Stimulated activated effector memory CD8-positive, alpha-beta T cell treated with anti-CD3 and anti-CD28 coated beads, Interleukin-12 subunit alpha, Interleukin-12 subunit beta, amount 100 ng/mL, for 72 hours (primary cell): Measurements from ENCODE around the gene ROCK1.

Source experiments
- ATAC-seq: fragments of 150-1000 bp; cut with Tn5 transposase; 2 replicates; pipeline ENCODE4 v1.10.0; 2021
- DNase-seq, 2 donors: peaks; one replicate each; pipeline ENCODE4 v3.0.0; 2021 to 2022; ENCODE audit warnings: low spot score in 2 of 2
- H3K27ac Mint-ChIP-seq: one replicate; pipeline ENCODE4 v1.8.0; 2022; ENCODE audit warnings: mild to moderate bottlenecking, mixed read lengths
- H3K36me3 Mint-ChIP-seq: one replicate; pipeline ENCODE4 v1.8.0; 2022; ENCODE audit warnings: mild to moderate bottlenecking, mixed read lengths
- H3K4me1 Mint-ChIP-seq: one replicate; pipeline ENCODE4 v1.8.0; 2022; ENCODE audit warnings: mixed read lengths
- H3K4me3 Mint-ChIP-seq: one replicate; pipeline ENCODE4 v1.8.0; 2022; ENCODE audit warnings: mild to moderate bottlenecking, mixed read lengths
- H3K9me3 Mint-ChIP-seq: one replicate; pipeline ENCODE4 v1.8.0; 2022; ENCODE audit warnings: mixed read lengths

The ROCK1 gene

DNA sequence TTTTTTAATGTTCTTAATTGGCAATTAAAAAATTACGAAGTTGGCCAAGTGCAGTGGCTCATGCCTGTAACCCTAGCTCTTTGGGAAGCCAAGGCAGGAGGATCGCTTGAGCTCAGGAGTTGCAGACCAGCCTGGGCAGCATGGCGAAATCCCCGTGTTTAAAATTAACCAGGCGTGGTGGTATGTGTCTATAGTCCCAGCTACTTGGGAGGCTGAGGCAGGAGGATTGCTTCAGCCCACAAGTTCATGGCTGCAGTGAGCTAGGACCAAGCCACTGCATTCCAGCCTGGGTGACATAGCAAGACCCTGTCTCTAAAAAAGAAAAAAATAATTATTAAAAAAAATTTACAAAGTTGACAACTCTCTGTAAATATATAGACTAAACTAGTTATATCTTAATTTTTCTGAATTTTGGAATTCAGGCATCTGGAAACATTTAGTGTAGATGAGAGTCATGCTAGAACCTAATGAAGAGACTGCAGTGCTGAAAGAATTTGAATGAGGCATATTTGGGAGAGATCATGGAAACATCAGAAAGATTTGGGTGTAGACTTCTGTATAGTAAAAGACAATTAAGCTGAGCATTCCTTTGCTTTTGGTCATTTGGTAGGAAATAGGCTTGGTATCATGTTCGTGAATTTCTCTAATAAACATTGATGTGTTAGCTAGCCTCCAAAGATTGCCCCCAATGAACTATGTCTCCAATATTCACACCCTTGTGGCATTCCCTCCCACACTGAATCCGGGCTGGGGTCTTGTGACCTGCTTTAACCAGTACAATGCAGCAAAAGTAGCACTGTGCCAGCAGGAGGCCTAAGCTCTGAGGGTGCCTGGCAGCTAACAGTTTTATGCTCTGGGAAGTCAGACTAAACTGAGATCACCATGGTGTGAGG is 4.2 kb upstream of the ROCK1 start:
- no peak for ATAC-seq
- peaks cover 6% of the 10 kb centered on the region for H3K36me3 Mint-ChIP-seq
- H3K9me3 Mint-ChIP-seq: no peaks in the 10 kb centered on the region
- no peak overlapping the region for H3K4me3 Mint-ChIP-seq
- no peak overlapping the region for H3K27ac Mint-ChIP-seq
- H3K4me1 Mint-ChIP-seq: no peaks in the 10 kb centered on the region
- DNase-seq: no peak

DNA sequence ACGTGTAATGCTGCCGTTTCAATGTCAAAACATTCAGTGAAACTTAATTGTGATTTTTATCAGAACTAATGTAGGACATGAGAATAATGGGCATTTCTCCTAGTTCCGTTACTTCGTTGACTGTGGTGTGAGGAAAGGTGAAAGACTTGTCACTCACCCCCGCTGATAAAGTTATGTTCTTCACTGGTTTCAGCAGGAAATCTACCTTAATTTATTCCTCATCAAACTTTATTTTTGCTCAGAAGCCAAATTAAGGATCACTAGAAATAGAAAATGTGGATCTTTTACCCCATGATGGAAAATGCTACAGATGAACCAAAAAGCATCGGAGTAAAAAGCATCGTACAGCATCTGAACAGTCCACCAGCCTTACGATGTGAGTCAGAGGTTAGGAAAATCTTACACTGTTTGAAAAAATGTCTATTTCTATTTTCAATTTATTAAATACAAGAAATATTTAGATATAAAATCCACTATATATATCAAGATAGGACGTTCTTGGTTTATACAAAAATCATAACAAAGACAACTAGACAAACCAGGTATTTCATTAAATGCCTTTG is 1.0 kb upstream of the ROCK1 start:
- no peak for ATAC-seq
- Mint-ChIP-seq H3K4me1 (no peaks in the 10 kb centered on the region), H3K9me3 (no peaks in the 10 kb centered on the region), H3K36me3 (peaks cover 12% of the 10 kb centered on the region), H3K4me3 (no peak overlapping the region), H3K27ac (peak overlapping the region; percentile 95)
- no peak for DNase-seq

GRCh38 chr18:21112140-21112473 is 494 bp upstream of the ROCK1 start:
- DNase-seq: no peak
- Mint-ChIP-seq H3K4me3 (no peak overlapping the region), H3K27ac (peak overlapping the region; percentile 95), H3K4me1 (no peaks in the 10 kb centered on the region), H3K9me3 (no peaks in the 10 kb centered on the region), H3K36me3 (peaks cover 12% of the 10 kb centered on the region)
- ATAC-seq: peak; percentile 55

GRCh38 chr18:21110713-21111345 is 784 bp downstream of the ROCK1 start:
- Mint-ChIP-seq H3K27ac (peak overlapping the region; percentile 95), H3K4me3 (no peak overlapping the region), H3K4me1 (peaks cover 8% of the 10 kb centered on the region), H3K9me3 (no peaks in the 10 kb centered on the region), H3K36me3 (peaks cover 12% of the 10 kb centered on the region)
- DNase-seq: peak; percentile 56 to 82
- peak; percentile 54 for ATAC-seq

DNA sequence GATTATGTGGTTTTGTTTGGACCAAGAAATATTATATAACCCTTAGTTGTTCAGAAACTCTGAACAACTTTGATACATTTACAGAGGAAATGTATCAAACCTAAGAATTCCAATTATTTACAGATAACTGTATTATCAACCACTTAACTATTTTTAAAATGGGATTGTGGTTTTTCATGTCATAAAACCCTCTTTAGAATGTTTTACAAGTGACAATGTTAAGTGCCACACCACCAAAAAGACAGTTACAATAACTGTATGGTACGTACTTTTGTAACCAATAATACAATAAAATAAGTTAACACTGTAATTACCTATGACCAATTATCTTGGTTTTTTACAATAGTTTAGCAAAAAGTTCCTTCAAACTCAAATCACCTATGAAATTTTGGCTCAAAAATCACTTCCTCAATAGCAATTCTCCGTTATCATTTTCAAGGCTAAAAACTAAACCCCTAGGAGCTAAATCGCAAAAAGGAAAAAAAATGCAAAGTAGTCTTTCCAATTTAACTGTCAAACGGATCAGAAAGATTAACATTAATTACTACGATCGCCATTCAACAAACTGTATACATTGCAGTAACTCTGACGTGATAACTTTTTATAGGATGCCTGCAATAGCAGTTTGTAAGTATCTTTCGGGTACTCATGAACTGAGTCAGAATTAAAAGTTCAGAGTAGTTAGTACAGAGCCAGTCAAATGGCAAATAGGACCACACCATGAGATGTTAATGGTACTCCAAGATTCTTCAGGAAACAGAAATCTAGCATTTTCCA is 1.5 kb downstream of the ROCK1 start:
- Mint-ChIP-seq H3K4me1 (peaks cover 16% of the 10 kb centered on the region), H3K4me3 (no peak overlapping the region), H3K27ac (peak overlapping the region; percentile 95), H3K9me3 (no peaks in the 10 kb centered on the region), H3K36me3 (peaks cover 12% of the 10 kb centered on the region)
- DNase-seq: no peak
- ATAC-seq: peak; percentile 16

- peaks cover 41% of the 10 kb centered on the region for H3K4me1 Mint-ChIP-seq
- DNase-seq (no peak), ATAC-seq (peak; percentile 64)
- peaks cover 7% of the 10 kb centered on the region for H3K36me3 Mint-ChIP-seq
- H3K4me3 Mint-ChIP-seq: peak overlapping the region; percentile 27
- peak overlapping the region; percentile 26 for H3K27ac Mint-ChIP-seq
- peaks cover 2% of the 10 kb centered on the region for H3K9me3 Mint-ChIP-seq
Measured at GRCh38 chr18:21105936-21106335, 5.7 kb downstream of the ROCK1 start.

GRCh38 chr18:21101172-21101571 is 10.4 kb downstream of the ROCK1 start:
- H3K27ac Mint-ChIP-seq: no peak overlapping the region
- H3K4me3 Mint-ChIP-seq: no peak overlapping the region
- peaks cover 75% of the 10 kb centered on the region for H3K4me1 Mint-ChIP-seq
- DNase-seq (no peak), ATAC-seq (no peak)
- H3K9me3 Mint-ChIP-seq: peaks cover 2% of the 10 kb centered on the region
- no peaks in the 10 kb centered on the region for H3K36me3 Mint-ChIP-seq

GRCh38 chr18:21100678-21101077 is 10.9 kb downstream of the ROCK1 start:
- Mint-ChIP-seq H3K4me1 (peaks cover 70% of the 10 kb centered on the region), H3K9me3 (peaks cover 2% of the 10 kb centered on the region), H3K36me3 (no peaks in the 10 kb centered on the region), H3K27ac (no peak overlapping the region), H3K4me3 (no peak overlapping the region)
- DNase-seq (no peak), ATAC-seq (no peak)

DNA sequence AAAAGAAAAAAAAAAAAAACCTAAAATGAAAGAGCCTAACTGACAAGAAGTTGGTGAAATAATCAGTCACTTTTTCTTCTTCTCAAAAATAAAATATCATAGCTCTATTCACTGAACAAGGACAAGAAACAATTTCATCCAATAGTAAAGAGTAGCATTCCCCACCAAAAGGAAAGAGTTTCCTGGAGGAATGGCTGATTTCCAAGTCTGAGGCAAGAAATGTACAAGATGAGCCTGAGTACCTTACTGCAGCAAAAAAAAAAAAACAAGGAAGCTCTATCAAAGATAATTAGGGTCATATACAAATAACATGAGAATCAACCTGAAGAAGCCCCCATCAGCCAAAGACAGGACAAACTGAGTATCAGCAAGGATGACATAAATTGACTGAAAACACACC is 11.5 kb downstream of the ROCK1 start:
- no peak for DNase-seq
- H3K4me3 Mint-ChIP-seq: no peak overlapping the region
- no peaks in the 10 kb centered on the region for H3K36me3 Mint-ChIP-seq
- peaks cover 70% of the 10 kb centered on the region for H3K4me1 Mint-ChIP-seq
- H3K9me3 Mint-ChIP-seq: peaks cover 2% of the 10 kb centered on the region
- H3K27ac Mint-ChIP-seq: no peak overlapping the region
- ATAC-seq: no peak

GRCh38 chr18:21099442-21099841 is 12.2 kb downstream of the ROCK1 start:
- no peak for ATAC-seq
- Mint-ChIP-seq H3K9me3 (no peaks in the 10 kb centered on the region), H3K27ac (no peak overlapping the region), H3K4me1 (peaks cover 66% of the 10 kb centered on the region), H3K4me3 (no peak overlapping the region), H3K36me3 (peaks cover 2% of the 10 kb centered on the region)
- no peak for DNase-seq

DNA sequence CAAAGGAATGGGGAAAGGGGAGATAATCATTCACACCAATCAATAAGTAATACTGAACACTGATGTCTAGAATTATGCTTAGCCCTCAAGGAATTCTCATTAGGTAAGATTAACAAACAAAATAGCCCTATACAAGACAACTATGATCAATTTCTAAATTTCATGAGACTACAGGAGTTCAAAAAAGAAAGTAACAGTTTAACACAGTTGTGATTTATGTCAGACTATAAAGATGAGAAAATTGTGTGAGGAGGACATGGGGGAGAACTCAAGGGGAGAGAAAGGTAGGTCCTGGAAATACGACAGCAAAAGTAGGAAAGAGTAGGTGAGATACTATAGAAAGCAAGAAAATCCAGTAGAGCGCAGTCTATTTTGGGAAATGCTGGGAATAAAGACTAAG is 14.9 kb downstream of the ROCK1 start:
- H3K27ac Mint-ChIP-seq: no peak overlapping the region
- H3K4me1 Mint-ChIP-seq: peaks cover 53% of the 10 kb centered on the region
- ATAC-seq: no peak
- no peak overlapping the region for H3K4me3 Mint-ChIP-seq
- H3K9me3 Mint-ChIP-seq: no peaks in the 10 kb centered on the region
- peaks cover 8% of the 10 kb centered on the region for H3K36me3 Mint-ChIP-seq
- DNase-seq: no peak

DNA sequence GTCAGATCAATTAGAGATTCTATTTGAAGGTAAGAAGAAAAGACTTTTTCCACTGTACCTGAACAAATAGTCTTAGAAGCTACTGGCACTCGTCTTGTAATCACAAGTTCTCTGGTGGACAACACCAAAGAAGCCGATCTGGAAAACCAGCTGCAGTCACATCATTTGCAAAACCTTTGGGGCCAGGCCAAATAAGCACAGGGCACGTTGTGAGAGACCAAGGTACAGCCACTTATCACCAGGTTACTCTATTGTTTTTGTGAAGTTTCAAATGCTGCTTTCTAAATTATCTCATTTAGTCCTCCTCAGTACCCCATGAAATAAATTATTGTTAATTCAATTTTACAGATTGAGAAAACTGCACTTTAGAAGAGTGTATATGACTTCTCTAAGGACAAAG is 18.5 kb downstream of the ROCK1 start:
- Mint-ChIP-seq H3K9me3 (no peaks in the 10 kb centered on the region), H3K36me3 (peaks cover 8% of the 10 kb centered on the region), H3K4me1 (peaks cover 44% of the 10 kb centered on the region), H3K4me3 (no peak overlapping the region), H3K27ac (no peak overlapping the region)
- no peak for DNase-seq
- ATAC-seq: no peak

GRCh38 chr18:21090680-21091079 is 20.9 kb downstream of the ROCK1 start:
- no peak for DNase-seq
- Mint-ChIP-seq H3K27ac (no peak overlapping the region), H3K36me3 (peaks cover 8% of the 10 kb centered on the region), H3K9me3 (no peaks in the 10 kb centered on the region), H3K4me3 (no peak overlapping the region), H3K4me1 (peaks cover 46% of the 10 kb centered on the region)
- ATAC-seq: no peak

GRCh38 chr18:21085579-21086166 is 25.9 kb downstream of the ROCK1 start:
- H3K27ac Mint-ChIP-seq: no peak overlapping the region
- H3K9me3 Mint-ChIP-seq: peaks cover 6% of the 10 kb centered on the region
- peaks cover 74% of the 10 kb centered on the region for H3K4me1 Mint-ChIP-seq
- no peak for ATAC-seq
- peaks cover 5% of the 10 kb centered on the region for H3K36me3 Mint-ChIP-seq
- no peak overlapping the region for H3K4me3 Mint-ChIP-seq
- no peak for DNase-seq

DNA sequence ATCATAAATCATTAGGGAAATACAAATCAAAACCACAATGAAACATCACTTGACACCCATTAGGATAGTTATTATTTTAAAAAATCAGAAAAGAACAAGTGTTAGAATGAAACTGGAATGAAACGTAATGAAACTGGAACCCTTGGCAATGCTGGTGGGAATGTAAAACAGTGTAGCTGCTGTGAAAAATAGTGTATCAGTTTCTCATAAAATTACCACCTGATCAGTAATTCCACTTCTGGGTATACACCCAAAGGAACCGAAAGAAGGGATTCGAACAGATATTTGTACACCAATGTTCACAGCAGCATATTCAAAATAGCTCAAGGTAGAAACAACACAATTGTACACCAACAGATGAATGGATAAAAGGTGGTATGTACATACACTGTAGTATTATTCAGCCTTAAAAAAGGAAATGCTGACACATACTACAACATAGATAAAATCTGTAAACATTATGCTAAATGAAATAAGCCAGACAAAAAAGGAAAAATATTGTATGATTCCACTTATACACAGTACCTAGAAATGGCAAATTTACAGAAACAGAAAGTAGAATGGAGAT is 27.0 kb downstream of the ROCK1 start:
- no peak for DNase-seq
- H3K36me3 Mint-ChIP-seq: peaks cover 5% of the 10 kb centered on the region
- no peak overlapping the region for H3K27ac Mint-ChIP-seq
- peaks cover 6% of the 10 kb centered on the region for H3K9me3 Mint-ChIP-seq
- H3K4me1 Mint-ChIP-seq: peaks cover 75% of the 10 kb centered on the region
- peak overlapping the region; percentile 33 for H3K4me3 Mint-ChIP-seq
- ATAC-seq: peak; percentile 83
